CD4-positive, alpha-beta T cell (primary cell): Measurements from ENCODE around the gene ZFHX2. TPM values are rescaled to one million over a fixed set of nuclear protein-coding genes. Genes with fewer than 3 reads are reported as not detected.
A peak's percentile ranks its signal among the peaks of the same experiment; 100 is the strongest.

Source experiments
- ATAC-seq: fragments of 200-7000 bp; cut with Tn5 transposase; one replicate; pipeline ENCODE4 v1.10.0; 2022; ENCODE audit warnings: mild to moderate bottlenecking; ENCODE audit not compliant: poor library complexity
- CTCF ChIA-PET: fragments of 350-600 bp; sonication (Branson Sonifier 250); formaldehyde crosslinking; loops from one replicate; lab custom pipeline; 2021; ENCODE audit warnings: antibody characterized with exemption, inconsistent platforms; lab: Charles Lee
- POLR2A ChIA-PET: fragments of 350-600 bp; sonication (Branson Sonifier 250); formaldehyde crosslinking; loops from one replicate; lab custom pipeline; 2021; ENCODE audit warnings: antibody characterized with exemption, inconsistent platforms; lab: Charles Lee
- DNase-seq, 14 experiments: peaks; one replicate each; pipeline ENCODE4 v3.0.0-alpha.2; 2013 to 2020; ENCODE audit warnings: mixed read lengths in 2 of 14
- H3K27ac ChIP-seq, 2 donors: one replicate each; pipeline versions ENCODE4 v1.5.1 to v1.7.0; 2013; ENCODE audit warnings: low read length in 2 of 2, low read depth in 1 of 2, mild to moderate bottlenecking in 1 of 2
- H3K27me3 ChIP-seq, 2 experiments: 1 replicate in 1 of 2; 2 replicates in 1 of 2; pipeline versions ENCODE4 v1.6.1 to v1.7.0; 2013; ENCODE audit warnings: low read length in 2 of 2, control low read depth in 1 of 2, mild to moderate bottlenecking in 1 of 2, moderate library complexity in 1 of 2; ENCODE audit not compliant: insufficient read depth in 2 of 2, control insufficient read depth in 1 of 2
- H3K36me3 ChIP-seq: one replicate; pipeline ENCODE4 v1.6.1; 2013; ENCODE audit warnings: low read length, control low read depth; ENCODE audit not compliant: insufficient read depth
- H3K4me1 ChIP-seq: one replicate; pipeline ENCODE4 v1.6.1; 2013; ENCODE audit warnings: low read length, control low read depth; ENCODE audit not compliant: insufficient read depth
- H3K4me3 ChIP-seq: one replicate; pipeline ENCODE4 v1.5.1; 2013; ENCODE audit warnings: mild to moderate bottlenecking, low read length, moderate library complexity
- H3K9me3 ChIP-seq, 2 experiments: 1 replicate in 1 of 2; 2 replicates in 1 of 2; pipeline versions ENCODE4 v1.6.1 to v1.7.0; 2013; ENCODE audit warnings: low read length in 2 of 2, mild to moderate bottlenecking in 2 of 2, control low read depth in 1 of 2, moderate library complexity in 1 of 2; ENCODE audit not compliant: control insufficient read depth in 1 of 2, insufficient read depth in 1 of 2
- H3K27ac Mint-ChIP-seq: one replicate; pipeline ENCODE4 v1.8.0; 2020; ENCODE audit warnings: mixed read lengths
- H3K27me3 Mint-ChIP-seq: one replicate; pipeline ENCODE4 v1.8.0; 2021; ENCODE audit warnings: mixed read lengths
- H3K36me3 Mint-ChIP-seq: one replicate; pipeline ENCODE4 v1.8.0; 2021; ENCODE audit warnings: low read depth, mixed read lengths
- H3K4me1 Mint-ChIP-seq: one replicate; pipeline ENCODE4 v1.8.0; 2021; ENCODE audit warnings: low read depth, mixed read lengths
- H3K4me3 Mint-ChIP-seq: one replicate; pipeline ENCODE4 v1.8.0; 2020; ENCODE audit warnings: mild to moderate bottlenecking, mixed read lengths
- H3K9me3 Mint-ChIP-seq: one replicate; pipeline ENCODE4 v1.8.0; 2020; ENCODE audit warnings: mixed read lengths
- CTCF ChIP-seq: fragments of 200-600 bp; IDR thresholded peaks from one replicate; pipeline ENCODE4 v1.8.0; 2022; ENCODE audit warnings: antibody characterized with exemption, mild to moderate bottlenecking
- intact Hi-C, 2 experiments: fragments of 100-400 bp; cut with DNase I in 1 of 2; cut with micrococcal nuclease in 1 of 2; formaldehyde crosslinking; loops; one replicate each; pipeline versions ENCODE4 v1.15.1 to v1.9.0; 2023 to 2025; cut with DNase I, micrococcal nuclease
- total RNA-seq, 174 experiments: library from RNA in 2 of 174; stranded (reverse) in 2 of 174; gene quantifications; one replicate each; pipeline ENCODE4 v1.2.3 and lab custom pipeline; 2021 to 2026

The ZFHX2 gene
- total RNA-seq, 2 experiments from 2014 or later = 0.19 to 0.22 TPM

GRCh38 chr14:23578560-23579310 is 27.2 kb upstream of the ZFHX2 start, which contains the start of gene JPH4:
TSS of gene JPH4 (minus strand) at chr14:23578790. CDS start at chr14:23577453, 1,337 bp downstream.
- no peak for TF ChIP-seq CTCF
- ATAC-seq (no peak), DNase-seq (no peak)
- Mint-ChIP-seq H3K4me3 (no peak within 1 kb of the TSS), H3K4me1 (peaks cover 21% of the 10 kb centered on the region), H3K27me3 (peaks cover 69% of the 10 kb centered on the region), H3K36me3 (no peaks in the 10 kb centered on the region), H3K9me3 (no peaks in the 10 kb centered on the region), H3K27ac (no peak within 1 kb of the TSS)
- H3K9me3 ChIP-seq = peaks cover 0 to 12% of the 10 kb centered on the region in 2 experiments
- H3K27ac ChIP-seq = no peak within 1 kb of the TSS
- H3K4me3 ChIP-seq = no peak within 1 kb of the TSS
- H3K4me1 ChIP-seq = peaks cover 22% of the 10 kb centered on the region
- peaks cover 38 to 59% of the 10 kb centered on the region in 2 experiments for H3K27me3 ChIP-seq
- H3K36me3 ChIP-seq = no peaks in the 10 kb centered on the region
- intact Hi-C loops = no loop called here
- POLR2A ChIA-PET = no interaction called here
- CTCF ChIA-PET = no interaction called here

DNA sequence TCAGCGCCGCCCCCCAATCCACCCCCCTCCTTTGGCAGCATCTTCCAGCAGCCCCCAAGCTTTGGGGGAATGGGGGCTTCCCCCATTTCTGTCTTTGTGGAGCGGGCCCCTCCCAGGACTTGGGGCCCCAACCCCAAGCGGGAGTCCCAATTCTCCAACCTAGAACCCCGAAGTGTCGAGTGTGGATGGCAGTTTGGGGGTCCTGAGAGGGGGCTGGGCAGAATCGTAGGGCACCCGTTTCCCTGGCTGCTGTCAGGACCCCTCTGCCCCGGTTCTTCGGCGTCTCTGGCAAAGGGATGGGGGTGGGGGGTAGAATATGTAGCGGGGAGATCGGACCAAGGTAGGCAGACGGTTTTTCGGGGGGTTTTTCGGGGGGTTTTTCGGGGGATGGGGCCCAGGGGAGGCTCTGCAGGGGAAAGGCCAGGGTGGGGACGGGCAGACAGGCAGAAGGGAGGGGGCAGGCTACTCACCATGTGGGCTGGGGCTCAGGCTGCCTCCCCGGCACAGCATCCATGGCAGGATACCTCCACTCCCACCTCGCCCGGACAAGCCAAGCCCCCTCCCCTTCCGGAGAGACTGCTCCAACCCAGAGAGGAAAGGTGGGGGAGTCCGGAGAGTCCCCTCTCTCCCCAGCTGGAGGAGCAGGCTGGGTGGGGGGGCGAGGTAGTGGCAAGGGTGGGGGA is 26.3 kb upstream of the ZFHX2 start:
- Histone ChIP-seq H3K4me1 (peaks cover 22% of the 10 kb centered on the region), H3K36me3 (no peaks in the 10 kb centered on the region), H3K4me3 (no peak overlapping the region), H3K27ac (no peak overlapping the region), H3K9me3 (peaks cover 0 to 12% of the 10 kb centered on the region in 2 experiments), H3K27me3 (peaks cover 38 to 58% of the 10 kb centered on the region in 2 experiments)
- DNase-seq = peak in 1 of 14 experiments; percentile 41
- TF ChIP-seq CTCF = no peak
- no peaks in the 10 kb centered on the region for H3K36me3 Mint-ChIP-seq
- ChIA-PET CTCF (no interaction called here), POLR2A (no interaction called here)
- peak; percentile 19 for ATAC-seq
- H3K27me3 Mint-ChIP-seq = peaks cover 72% of the 10 kb centered on the region
- H3K9me3 Mint-ChIP-seq = no peaks in the 10 kb centered on the region
- H3K4me1 Mint-ChIP-seq = peaks cover 21% of the 10 kb centered on the region
- intact Hi-C loops = no loop called here
- H3K4me3 Mint-ChIP-seq = no peak overlapping the region
- H3K27ac Mint-ChIP-seq = no peak overlapping the region

DNA sequence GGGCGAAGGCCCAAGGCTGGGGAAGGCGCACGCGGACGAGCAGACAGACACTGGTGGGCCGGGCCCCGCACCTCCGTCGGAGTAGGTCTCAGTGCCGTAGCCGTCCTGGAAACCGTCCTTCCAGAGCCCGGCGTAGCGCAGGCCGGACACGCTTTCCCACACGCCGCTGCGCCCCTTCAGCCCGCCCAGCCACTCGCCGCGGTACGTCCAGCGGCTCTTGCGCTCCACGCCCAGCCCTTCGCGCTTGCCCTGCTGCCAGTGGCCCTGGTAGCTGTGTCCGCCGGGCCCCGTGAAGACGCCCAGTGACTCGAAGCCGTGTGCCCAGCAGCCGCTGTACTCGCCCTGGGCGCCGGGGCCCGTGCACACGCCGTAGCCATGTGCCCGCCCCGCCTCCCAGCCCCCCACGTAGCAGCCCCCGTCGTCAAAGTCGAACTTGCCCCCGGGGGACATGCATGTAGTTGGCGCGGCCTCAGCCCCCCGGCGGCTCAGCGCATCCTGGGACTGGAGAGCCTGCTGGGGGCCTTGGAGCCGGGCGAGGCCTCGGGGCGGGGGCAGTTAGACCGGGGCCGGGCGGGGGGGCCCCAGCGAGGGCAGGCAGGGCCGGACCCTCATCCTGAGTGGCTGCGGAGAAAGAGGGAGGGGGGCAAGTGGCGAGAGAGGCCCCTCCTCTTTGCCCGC is 25.6 kb upstream of the ZFHX2 start:
- H3K27me3 ChIP-seq = peaks cover 38 to 52% of the 10 kb centered on the region in 2 experiments
- peaks cover 0 to 12% of the 10 kb centered on the region in 2 experiments for H3K9me3 ChIP-seq
- no peak overlapping the region for H3K27ac ChIP-seq
- intact Hi-C loops = no loop called here
- H3K4me3 Mint-ChIP-seq = no peak overlapping the region
- ATAC-seq (peak; percentile 25), DNase-seq (peak in 2 of 14 experiments; percentile 35 to 36)
- no peak overlapping the region for H3K27ac Mint-ChIP-seq
- CTCF ChIA-PET = no interaction called here
- H3K4me1 Mint-ChIP-seq = peaks cover 21% of the 10 kb centered on the region
- H3K4me3 ChIP-seq = no peak overlapping the region
- POLR2A ChIA-PET = no interaction called here
- H3K36me3 ChIP-seq = no peaks in the 10 kb centered on the region
- H3K27me3 Mint-ChIP-seq = peaks cover 72% of the 10 kb centered on the region
- no peak for TF ChIP-seq CTCF
- no peaks in the 10 kb centered on the region for H3K9me3 Mint-ChIP-seq
- H3K36me3 Mint-ChIP-seq = no peaks in the 10 kb centered on the region
- H3K4me1 ChIP-seq = peaks cover 22% of the 10 kb centered on the region
